K562 (cell line): ENCODE data around the gene STX1B. TPM values are rescaled to one million over a fixed set of nuclear protein-coding genes. Genes with fewer than 3 reads are reported as not detected.

Experiments used
- ATF7 ChIP-seq: fragments of 450-650 bp; IDR thresholded peaks from 2 replicates; pipeline ENCODE4 v1.7.1; 2014; ENCODE audit warnings: mild to moderate bottlenecking, moderate library complexity
- BRD9 ChIP-seq: fragments of 450-650 bp; IDR thresholded peaks from 2 replicates; pipeline ENCODE4 v1.6.1; 2018; ENCODE audit warnings: low read depth; ENCODE audit not compliant: partially characterized antibody
- CBX1 ChIP-seq: sonication (generic); IDR thresholded peaks from 2 replicates; pipeline ENCODE4 v1.6.1; 2016; ENCODE audit warnings: antibody characterized with exemption, low read depth, mild to moderate bottlenecking
- CCNT2 ChIP-seq: IDR thresholded peaks from 2 replicates; pipeline ENCODE4 v1.6.1; 2011; ENCODE audit warnings: borderline replicate concordance, low read depth, mild to moderate bottlenecking, moderate library complexity, mixed read lengths, low read length; ENCODE audit not compliant: insufficient read length; ENCODE audit errors: extremely low read depth
- CHD4 ChIP-seq: fragments of 200-600 bp; sonication (generic); IDR thresholded peaks from 3 replicates; pipeline ENCODE4 v1.6.1; 2012; ENCODE audit warnings: low read depth, mild to moderate bottlenecking, mixed read lengths, low read length, inconsistent platforms; ENCODE audit not compliant: insufficient read depth, insufficient replicate concordance, poor library complexity, severe bottlenecking
- CTCF ChIP-seq, 3 experiments: IDR thresholded peaks in 2 of 3; conservative IDR thresholded peaks in 1 of 3; 2 replicates each; pipeline ENCODE4 v1.5.1; 2011 to 2012; ENCODE audit warnings: low read length in 3 of 3, mild to moderate bottlenecking in 3 of 3, control low read depth in 2 of 3, improper control_type of control experiment in 1 of 3, inconsistent platforms in 1 of 3, low read depth in 1 of 3, mixed read lengths in 1 of 3, moderate library complexity in 1 of 3; ENCODE audit not compliant: insufficient read depth in 2 of 3
- ELK3 ChIP-seq: fragments of 450-650 bp; formaldehyde crosslinking; IDR thresholded peaks from 2 replicates; pipeline ENCODE4 v1.4.0; 2020; ENCODE audit warnings: mild to moderate bottlenecking
- EP300 ChIP-seq: IDR thresholded peaks from 2 replicates; pipeline ENCODE4 v1.6.1; 2012; ENCODE audit warnings: low read length, improper control_type of control experiment
- ESRRA ChIP-seq: fragments of 450-650 bp; IDR thresholded peaks from 2 replicates; pipeline ENCODE4 v1.6.1; 2014; ENCODE audit warnings: low read depth, mild to moderate bottlenecking, moderate library complexity, borderline replicate concordance
- ETV5 ChIP-seq: sonication (generic); formaldehyde crosslinking; IDR thresholded peaks from 2 replicates; pipeline ENCODE4 v1.4.0; 2020; ENCODE audit warnings: low read depth, mild to moderate bottlenecking, missing genetic modification reagents
- GTF2E2 ChIP-seq: fragments of 200-800 bp; sonication (Bioruptor generic); IDR thresholded peaks from 2 replicates; pipeline ENCODE4 v1.6.1; 2016; ENCODE audit warnings: missing genetic modification characterization, missing compliant biosample characterization
- HDAC1 ChIP-seq, 2 experiments: fragments of 450-650 bp; IDR thresholded peaks; 2 replicates each; pipeline ENCODE4 v1.6.1; 2016 to 2017; ENCODE audit warnings: inconsistent platforms in 1 of 2, mild to moderate bottlenecking in 1 of 2, moderate library complexity in 1 of 2
- HDAC2 ChIP-seq: fragments of 450-650 bp; IDR thresholded peaks from 2 replicates; pipeline ENCODE4 v1.6.1; 2016; ENCODE audit warnings: mild to moderate bottlenecking
- HINFP ChIP-seq: fragments of 450-650 bp; conservative IDR thresholded peaks from 2 replicates; pipeline ENCODE4 v1.6.1; 2016; ENCODE audit warnings: missing genetic modification characterization, low read depth, mild to moderate bottlenecking, control low read depth, missing compliant biosample characterization
- L3MBTL2 ChIP-seq: fragments of 450-650 bp; IDR thresholded peaks from 2 replicates; pipeline ENCODE4 v1.6.1; 2016; ENCODE audit warnings: mild to moderate bottlenecking, moderate library complexity
- LARP7 ChIP-seq: fragments of 450-650 bp; IDR thresholded peaks from 2 replicates; pipeline ENCODE4 v1.6.1; 2016
- MEF2D ChIP-seq: conservative IDR thresholded peaks from 2 replicates; pipeline ENCODE4 v1.6.1; 2016; ENCODE audit warnings: low read depth, missing genetic modification characterization, missing compliant biosample characterization
- RAD51 ChIP-seq: fragments of 450-650 bp; IDR thresholded peaks from 2 replicates; pipeline ENCODE4 v1.7.1; 2016; ENCODE audit warnings: low read depth, mild to moderate bottlenecking, borderline replicate concordance
- RCOR1 ChIP-seq, 2 experiments: IDR thresholded peaks; 2 replicates each; pipeline ENCODE4 v1.6.1; 2012; ENCODE audit warnings: low read depth in 2 of 2, low read length in 2 of 2, borderline replicate concordance in 1 of 2, improper control_type of control experiment in 1 of 2
- SMARCA5 ChIP-seq: fragments of 450-650 bp; IDR thresholded peaks from 2 replicates; pipeline ENCODE4 v1.6.1; 2016
- ZBTB17 ChIP-seq: fragments of 450-650 bp; formaldehyde crosslinking; IDR thresholded peaks from 2 replicates; pipeline ENCODE4 v1.4.0; 2020; ENCODE audit warnings: mild to moderate bottlenecking
- ZNF121 ChIP-seq: sonication (generic); formaldehyde crosslinking; conservative IDR thresholded peaks from 2 replicates; pipeline ENCODE4 v1.8.0; 2022; ENCODE audit warnings: missing genetic modification reagents
- ZNF316 ChIP-seq: fragments of 450-650 bp; IDR thresholded peaks from 2 replicates; pipeline ENCODE4 v1.6.1; 2016
- ZNF830 ChIP-seq: fragments of 250-450 bp; sonication (Bioruptor Pico); IDR thresholded peaks from 2 replicates; pipeline ENCODE4 v1.5.0; 2021; ENCODE audit warnings: mild to moderate bottlenecking
- polyA plus RNA-seq, 8 experiments: library from polyadenylated mRNA; depleted of rRNA in 4 of 8; stranded (reverse) in 5 of 8; unstranded in 3 of 8; fragments of >200 nt; fragmentation: Nextera tagmentation in 2 of 8; fragmentation: Illumina TruSeq in 1 of 8; extraction: Ambion mirVana in 2 of 8; extraction: Trizol in 1 of 8; gene quantifications; 2 replicates each; pipeline versions ENCODE4 v1.2.1 to v1.2.3, GENCODE V29; 2011 to 2014; ENCODE audit warnings: inconsistent platforms in 1 of 8, missing spikeins in 1 of 8
- total RNA-seq, 7 experiments: library from RNA; depleted of rRNA in 6 of 7; stranded (reverse); fragments of >200 nt in 6 of 7; fragmentation: Illumina TruSeq in 2 of 7; extraction: Trizol in 2 of 7; gene quantifications; 2 replicates each; pipeline versions ENCODE4 v1.2.1 to v1.2.3, GENCODE V29; 2011 to 2021; ENCODE audit warnings: low replicate concordance in 1 of 7

Gene STX1B
- total and polyA plus RNA-seq, 9 of the 15 experiments (the other 6 are each of a cell fraction or from before 2014, with no cell fraction given): 0.07 to 2.5 (median 0.86) TPM

GRCh38 chr16:30956601-30957455 is 53.6 kb downstream of the STX1B start (continued):
- peak; percentile 36; the same call in 1 of the 2 replicates for TF ChIP-seq HINFP
- TF ChIP-seq ZNF316: peak; percentile 44; the same call in 1 of the 2 replicates
- peak; percentile 97; the same call in 1 of the 2 replicates for TF ChIP-seq CBX1
- no peak for TF ChIP-seq RAD51
- TF ChIP-seq CHD4: peak; percentile 93
- TF ChIP-seq HDAC2: peak; percentile 97
- TF ChIP-seq CCNT2: peak; percentile 17
- 0 out of 2 replicates have a peak, but pooled peaks have one; percentile 42 for TF ChIP-seq MEF2D
- TF ChIP-seq ZBTB17: 0 out of 2 replicates have a peak, but pooled peaks have one; percentile 46
- peak; percentile 95 for TF ChIP-seq SMARCA5
- TF ChIP-seq ATF7: peak; percentile 15; the same call in 1 of the 2 replicates
- TF ChIP-seq HDAC1 (IDR thresholded peaks at IDR 0.05): peak in 1 of 2 experiments; percentile 57; a peak in 2 of 4 replicates
- peak; percentile 76 to 94; a peak in 3 of 4 replicates for TF ChIP-seq RCOR1 (IDR thresholded peaks at IDR 0.05; ENCODE audit: borderline replicate concordance in 1 of 2, low read depth in 2 of 2, low read length in 2 of 2)
- TF ChIP-seq GTF2E2: peak; percentile 19; the same call in 1 of the 2 replicates
- no peak for TF ChIP-seq LARP7
- TF ChIP-seq ZNF121 (CRISPR knock-in tag): 0 out of 2 replicates have a peak, but pooled peaks have one; percentile 29
- 0 out of 2 replicates have a peak, but pooled peaks have one; percentile 47 for TF ChIP-seq EP300
- peak; percentile 34 to 42 (median 41); a peak in 4 of 6 replicates for TF ChIP-seq CTCF (IDR thresholded peaks at IDR 0.05 in 2 of 3, conservative IDR thresholded peaks at IDR 0.05 in 1 of 3; ENCODE audit: insufficient read depth in 2 of 3, low read depth in 1 of 3, low read length in 3 of 3)
- TF ChIP-seq ETV5 (CRISPR knock-in tag): peak; percentile 18; the same call in 1 of the 2 replicates
- TF ChIP-seq ESRRA: peak; percentile 98
- 0 out of 2 replicates have a peak, but pooled peaks have one; percentile 48 for TF ChIP-seq ELK3 (CRISPR knock-in tag)
- peak; percentile 14 for TF ChIP-seq BRD9
- peak; percentile 41; the same call in 1 of the 2 replicates for TF ChIP-seq L3MBTL2
- TF ChIP-seq ZNF830 (CRISPR knock-in tag): peak; percentile 20; the same call in 1 of the 2 replicates
